ENCODE results near the gene PCDHB12.
"Not testable (repeated sequence)": the region's sequence is repeated elsewhere in the genome, so short reads cannot be mapped to it uniquely, and the experiment has no call there.

DNA sequence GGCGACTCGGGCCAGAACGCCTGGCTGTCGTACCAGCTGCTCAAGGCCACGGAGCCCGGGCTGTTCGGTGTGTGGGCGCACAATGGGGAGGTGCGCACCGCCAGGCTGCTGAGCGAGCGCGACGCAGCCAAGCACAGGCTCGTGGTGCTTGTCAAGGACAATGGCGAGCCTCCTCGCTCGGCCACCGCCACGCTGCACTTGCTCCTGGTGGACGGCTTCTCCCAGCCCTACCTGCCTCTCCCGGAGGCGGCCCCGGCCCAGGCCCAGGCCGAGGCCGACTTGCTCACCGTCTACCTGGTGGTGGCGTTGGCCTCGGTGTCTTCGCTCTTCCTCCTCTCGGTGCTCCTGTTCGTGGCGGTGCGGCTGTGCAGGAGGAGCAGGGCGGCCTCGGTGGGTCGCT, 14.2 kb upstream of the PCDHB12 start:
- TF ChIP-seq, protein P1, sequence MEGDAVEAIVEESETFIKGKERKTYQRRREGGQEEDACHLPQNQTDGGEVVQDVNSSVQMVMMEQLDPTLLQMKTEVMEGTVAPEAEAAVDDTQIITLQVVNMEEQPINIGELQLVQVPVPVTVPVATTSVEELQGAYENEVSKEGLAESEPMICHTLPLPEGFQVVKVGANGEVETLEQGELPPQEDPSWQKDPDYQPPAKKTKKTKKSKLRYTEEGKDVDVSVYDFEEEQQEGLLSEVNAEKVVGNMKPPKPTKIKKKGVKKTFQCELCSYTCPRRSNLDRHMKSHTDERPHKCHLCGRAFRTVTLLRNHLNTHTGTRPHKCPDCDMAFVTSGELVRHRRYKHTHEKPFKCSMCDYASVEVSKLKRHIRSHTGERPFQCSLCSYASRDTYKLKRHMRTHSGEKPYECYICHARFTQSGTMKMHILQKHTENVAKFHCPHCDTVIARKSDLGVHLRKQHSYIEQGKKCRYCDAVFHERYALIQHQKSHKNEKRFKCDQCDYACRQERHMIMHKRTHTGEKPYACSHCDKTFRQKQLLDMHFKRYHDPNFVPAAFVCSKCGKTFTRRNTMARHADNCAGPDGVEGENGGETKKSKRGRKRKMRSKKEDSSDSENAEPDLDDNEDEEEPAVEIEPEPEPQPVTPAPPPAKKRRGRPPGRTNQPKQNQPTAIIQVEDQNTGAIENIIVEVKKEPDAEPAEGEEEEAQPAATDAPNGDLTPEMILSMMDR (IDR thresholded peaks at IDR 0.05), result not testable (repeated sequence)
- TF ChIP-seq POLR2AphosphoS5, EP300, POLR2A (IDR thresholded peaks at IDR 0.05): not testable (repeated sequence)
